HUES64 (cell line): Measurements from ENCODE around the gene PARVA.

Source experiments
- H3K27ac ChIP-seq: 2 replicates; pipeline ENCODE4 v1.7.0; 2013; ENCODE audit warnings: low read depth, low read length, inconsistent platforms
- H3K27me3 ChIP-seq: 2 replicates; pipeline ENCODE4 v1.6.1; 2013; ENCODE audit warnings: mild to moderate bottlenecking, low read length; ENCODE audit not compliant: insufficient read depth
- H3K36me3 ChIP-seq: 2 replicates; pipeline ENCODE4 v1.6.1; 2013; ENCODE audit warnings: mild to moderate bottlenecking, low read length; ENCODE audit not compliant: insufficient read depth
- H3K4me1 ChIP-seq: 2 replicates; pipeline ENCODE4 v1.6.1; 2013; ENCODE audit warnings: mild to moderate bottlenecking, low read length, moderate library complexity; ENCODE audit not compliant: insufficient read depth
- H3K4me3 ChIP-seq: 2 replicates; pipeline ENCODE4 v1.5.1; 2013; ENCODE audit warnings: mild to moderate bottlenecking, low read length, moderate library complexity
- H3K9ac ChIP-seq: 2 replicates; pipeline ENCODE4 v1.6.1; 2013; ENCODE audit warnings: mild to moderate bottlenecking, low read depth, low read length
- H3K9me3 ChIP-seq: 2 replicates; pipeline ENCODE4 v1.6.1; 2013; ENCODE audit warnings: low read depth, low read length; ENCODE audit not compliant: insufficient read depth
- WGBS: fragments of 150-250, 120-280 bp; methylation state at CpG from one replicate; pipeline ENCODE4 v1.1.7; 2013; ENCODE audit warnings: missing lambda C conversion rate; 5-methylcytosine and 5-hydroxymethylcytosine counted together

PARVA gene

DNA sequence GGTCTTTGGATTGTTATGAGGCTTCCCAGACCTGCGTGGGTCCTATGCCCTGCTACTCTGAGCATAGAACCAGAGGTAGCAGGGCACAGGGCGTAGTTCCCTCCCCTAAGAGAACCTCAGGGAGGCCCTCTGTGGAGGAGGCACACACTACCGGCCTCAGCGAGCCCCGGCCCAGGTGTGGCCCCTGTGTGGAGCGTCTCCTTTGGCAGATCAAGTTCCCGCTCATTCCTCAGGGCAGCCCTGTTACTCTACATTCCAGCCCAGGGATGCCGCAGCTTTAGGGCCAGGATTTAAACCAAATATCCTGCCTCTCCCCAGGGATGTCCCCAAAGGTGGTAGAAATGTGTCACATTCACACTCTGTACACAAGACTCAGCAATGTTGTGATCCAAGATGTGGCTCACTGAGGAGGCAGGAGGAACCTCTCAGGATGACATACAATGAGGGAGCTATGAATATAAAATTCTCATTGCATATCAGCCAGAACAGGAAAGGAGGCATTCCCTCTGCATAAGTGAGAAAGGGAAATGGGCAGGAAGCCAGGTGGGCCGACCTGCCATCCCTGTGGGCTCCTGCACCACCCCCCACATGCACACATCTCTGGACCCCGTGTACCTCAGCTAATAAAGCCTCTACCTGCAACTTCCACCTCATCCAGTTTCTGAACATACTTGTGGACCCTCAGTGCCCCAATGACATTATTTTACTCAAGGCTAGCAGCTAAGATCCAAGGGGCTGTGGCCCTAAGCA, 165.0 kb downstream of the PARVA start:
- Histone ChIP-seq H3K36me3 (no peaks in the 10 kb centered on the region), H3K9ac (no peak overlapping the region), H3K27ac (no peak overlapping the region), H3K9me3 (no peaks in the 10 kb centered on the region), H3K27me3 (no peaks in the 10 kb centered on the region), H3K4me1 (no peaks in the 10 kb centered on the region), H3K4me3 (no peak overlapping the region)
- 87% methylated on average over 10 of the region's 10 CpGs for WGBS

- 87% methylated on average over 8 of the region's 9 CpGs for WGBS
- no peaks in the 10 kb centered on the region for H3K36me3 ChIP-seq
- H3K27me3 ChIP-seq: no peaks in the 10 kb centered on the region
- H3K4me1 ChIP-seq: no peaks in the 10 kb centered on the region
- no peak overlapping the region for H3K27ac ChIP-seq
- no peak overlapping the region for H3K4me3 ChIP-seq
- H3K9ac ChIP-seq: no peak overlapping the region
- no peaks in the 10 kb centered on the region for H3K9me3 ChIP-seq
These were observed 166.4 kb downstream of the PARVA start for GRCh38 chr11:12543596-12544415.

DNA sequence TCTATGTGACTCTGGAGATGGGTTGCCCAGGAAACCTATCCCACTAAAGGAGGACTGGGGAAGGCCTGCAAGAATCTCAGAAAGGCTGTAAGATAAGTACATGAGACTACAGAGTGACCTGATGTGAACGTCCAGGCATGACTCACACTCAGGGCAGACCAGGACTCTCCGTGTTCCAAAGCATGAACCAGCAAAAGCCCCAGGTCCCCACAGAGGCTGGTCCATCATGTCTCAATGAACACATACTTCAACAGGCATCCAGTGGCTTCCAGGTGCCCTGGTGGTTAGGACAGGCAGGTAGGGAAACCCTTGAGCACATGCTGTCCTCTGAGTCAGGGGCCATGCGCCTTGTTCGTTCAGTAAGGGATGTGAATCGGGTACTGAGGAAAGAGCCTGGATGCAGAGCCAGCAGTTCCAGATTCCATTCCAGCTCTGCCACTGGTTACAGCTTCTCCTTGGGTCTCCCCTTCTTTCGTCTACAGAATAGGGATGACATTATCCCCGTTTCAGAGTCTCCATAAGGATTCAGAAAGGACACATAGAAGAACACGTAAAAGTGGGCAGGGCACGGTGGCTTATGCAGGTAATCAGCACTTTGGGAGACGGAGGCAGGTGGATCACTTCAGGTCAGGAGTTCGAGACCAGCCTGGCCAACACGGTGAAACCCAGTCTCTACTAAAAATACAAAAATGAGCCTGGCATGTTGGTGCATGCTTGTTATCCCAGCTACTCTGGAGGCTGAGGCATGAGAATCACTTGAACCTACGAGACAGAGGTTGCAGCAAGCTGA, 167.8 kb downstream of the PARVA start:
- Histone ChIP-seq H3K27ac (no peak overlapping the region), H3K4me1 (no peaks in the 10 kb centered on the region), H3K9me3 (no peaks in the 10 kb centered on the region), H3K36me3 (no peaks in the 10 kb centered on the region), H3K9ac (no peak overlapping the region), H3K27me3 (no peaks in the 10 kb centered on the region), H3K4me3 (no peak overlapping the region)
- 94% methylated on average over 13 of the region's 13 CpGs for WGBS

DNA sequence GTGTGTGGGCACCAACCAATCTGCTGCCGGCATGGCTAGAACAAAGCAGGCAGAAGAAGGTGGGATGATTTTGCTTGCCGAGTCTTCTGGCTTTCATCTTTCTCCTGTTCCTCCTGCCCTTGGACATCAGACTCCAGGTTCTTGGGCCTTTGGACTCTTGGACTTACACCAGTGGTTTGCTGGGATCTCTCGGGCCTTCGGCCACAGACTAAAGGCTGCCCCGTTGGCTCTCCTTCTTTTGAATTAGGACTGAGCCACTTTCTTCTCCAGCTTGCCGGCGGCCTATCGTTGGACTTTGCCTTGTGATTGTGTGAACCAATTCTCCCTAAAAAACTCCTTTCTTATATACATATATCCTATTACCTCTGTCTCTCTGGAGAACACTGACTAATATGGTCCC, 168.8 kb downstream of the PARVA start:
- WGBS: 96% methylated on average over 8 of the region's 8 CpGs
- no peak overlapping the region for H3K9ac ChIP-seq
- no peaks in the 10 kb centered on the region for H3K36me3 ChIP-seq
- H3K4me3 ChIP-seq: no peak overlapping the region
- H3K27ac ChIP-seq: no peak overlapping the region
- H3K4me1 ChIP-seq: no peaks in the 10 kb centered on the region
- no peaks in the 10 kb centered on the region for H3K27me3 ChIP-seq
- no peaks in the 10 kb centered on the region for H3K9me3 ChIP-seq

DNA sequence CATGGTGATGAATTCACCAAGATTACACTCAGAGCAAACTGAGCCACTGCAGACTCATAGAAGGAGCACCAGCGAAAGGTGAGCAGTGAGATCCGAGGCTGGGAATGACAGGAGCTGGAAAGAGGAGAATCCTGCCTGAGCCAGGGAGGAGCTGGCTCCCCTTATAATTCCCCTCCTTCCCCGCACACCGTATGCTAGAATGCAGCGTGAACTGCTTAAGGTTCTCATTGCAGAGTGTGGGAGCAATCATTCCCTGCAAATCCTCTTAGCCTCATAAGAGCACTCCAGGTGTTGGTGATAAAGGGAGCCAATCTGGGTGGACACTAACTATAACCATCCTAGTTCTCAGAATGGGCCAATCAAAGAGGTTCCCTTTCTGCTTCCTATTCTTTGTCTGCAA, 169.3 kb downstream of the PARVA start:
- WGBS: 94% methylated on average over 5 of the region's 5 CpGs

GRCh38 chr11:12547953-12548650, 170.7 kb downstream of the PARVA start:
- 87% methylated on average over 5 of the region's 5 CpGs for WGBS
- H3K4me3 ChIP-seq: no peak overlapping the region
- no peaks in the 10 kb centered on the region for H3K4me1 ChIP-seq

More for the DNA sequence above, 169.3 kb downstream of the PARVA start:
- Histone ChIP-seq H3K4me1 (no peaks in the 10 kb centered on the region), H3K27me3 (no peaks in the 10 kb centered on the region), H3K9ac (no peak overlapping the region), H3K4me3 (no peak overlapping the region), H3K27ac (no peak overlapping the region), H3K9me3 (no peaks in the 10 kb centered on the region), H3K36me3 (no peaks in the 10 kb centered on the region)

GRCh38 chr11:12552692-12553091, 175.3 kb downstream of the PARVA start:
- Histone ChIP-seq H3K9ac (no peak overlapping the region), H3K4me1 (peaks cover 21% of the 10 kb centered on the region), H3K9me3 (peaks cover 6% of the 10 kb centered on the region; the same call in 1 of the 2 replicates), H3K4me3 (no peak overlapping the region), H3K36me3 (no peaks in the 10 kb centered on the region), H3K27ac (no peak overlapping the region), H3K27me3 (no peaks in the 10 kb centered on the region)
- WGBS: 96% methylated on average over 4 of the region's 4 CpGs

More at GRCh38 chr11:12547953-12548650, 170.7 kb downstream of the PARVA start:
- no peak overlapping the region for H3K9ac ChIP-seq
- no peaks in the 10 kb centered on the region for H3K27me3 ChIP-seq
- no peaks in the 10 kb centered on the region for H3K9me3 ChIP-seq
- H3K36me3 ChIP-seq: no peaks in the 10 kb centered on the region
- no peak overlapping the region for H3K27ac ChIP-seq

DNA sequence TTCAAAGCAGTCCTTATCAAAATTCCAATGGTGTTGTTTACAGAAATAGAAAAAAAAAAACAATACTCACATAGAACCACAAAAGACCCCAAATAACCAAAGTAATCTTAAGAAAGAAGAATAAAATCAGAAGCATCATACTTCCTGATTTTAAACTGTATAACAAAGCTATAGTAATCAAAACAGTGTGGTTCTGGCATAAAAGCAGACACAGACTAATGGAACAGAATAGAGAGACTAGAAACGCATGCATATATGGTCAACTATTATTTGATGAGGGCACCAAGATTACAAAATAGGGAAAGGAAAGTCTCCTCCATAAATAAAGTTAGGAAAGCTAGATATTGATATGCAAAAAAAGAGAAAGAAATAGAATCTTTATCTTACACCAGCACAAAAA, 176.8 kb downstream of the PARVA start:
- Histone ChIP-seq H3K9ac (no peak overlapping the region), H3K27ac (no peak overlapping the region), H3K4me3 (no peak overlapping the region), H3K4me1 (peaks cover 21% of the 10 kb centered on the region), H3K9me3 (peaks cover 6% of the 10 kb centered on the region; the same call in 1 of the 2 replicates), H3K36me3 (no peaks in the 10 kb centered on the region), H3K27me3 (no peaks in the 10 kb centered on the region)
- no CpG with 5 or more reads among the region's 1 CpG for WGBS

GRCh38 chr11:12556155-12556554, 178.8 kb downstream of the PARVA start:
- Histone ChIP-seq H3K9ac (peak overlapping the region; percentile 17; the same call in 1 of the 2 replicates), H3K27ac (peak overlapping the region; percentile 43), H3K36me3 (no peaks in the 10 kb centered on the region), H3K4me1 (peaks cover 21% of the 10 kb centered on the region), H3K9me3 (peaks cover 6% of the 10 kb centered on the region; the same call in 1 of the 2 replicates), H3K4me3 (no peak overlapping the region), H3K27me3 (no peaks in the 10 kb centered on the region)
- WGBS: 57% methylated on average over 3 of the region's 3 CpGs

- Histone ChIP-seq H3K27me3 (no peaks in the 10 kb centered on the region), H3K9ac (no peak overlapping the region), H3K4me1 (peaks cover 21% of the 10 kb centered on the region), H3K4me3 (no peak overlapping the region), H3K9me3 (peaks cover 6% of the 10 kb centered on the region; the same call in 1 of the 2 replicates), H3K36me3 (no peaks in the 10 kb centered on the region), H3K27ac (peak overlapping the region; percentile 56; the same call in 1 of the 2 replicates)
- 44% methylated on average over 6 of the region's 6 CpGs for WGBS
These were observed 179.5 kb downstream of the PARVA start for GRCh38 chr11:12556788-12557384.
